GM23248 (cell line): ENCODE data around the gene PRR23C. TPM values are rescaled to one million over a fixed set of nuclear protein-coding genes. Genes with fewer than 3 reads are reported as not detected.

Experiments
- DNase-seq: peaks from one replicate; pipeline ENCODE4 v3.0.0-alpha.2; 2015
- H2AFZ ChIP-seq: fragments of 200-600 bp; sonication (generic); 2 replicates; pipeline ENCODE4 v1.6.1; 2016; ENCODE audit warnings: antibody characterized with exemption
- H3F3A ChIP-seq: fragments of 200-600 bp; sonication (generic); 2 replicates; pipeline ENCODE4 v1.6.1; 2016; ENCODE audit warnings: mild to moderate bottlenecking, antibody characterized with exemption, mixed run types; ENCODE audit not compliant: insufficient read depth
- H3K27ac ChIP-seq: fragments of 200-600 bp; sonication (generic); 2 replicates; pipeline ENCODE4 v1.5.1; 2016; ENCODE audit warnings: mild to moderate bottlenecking
- H3K27me3 ChIP-seq: fragments of 200-600 bp; sonication (generic); replicated peaks from 2 replicates; pipeline ENCODE4 v1.6.1; 2016; ENCODE audit warnings: mild to moderate bottlenecking; ENCODE audit not compliant: insufficient read depth
- H3K36me3 ChIP-seq: fragments of 200-600 bp; sonication (generic); 2 replicates; pipeline ENCODE4 v1.6.1; 2016; ENCODE audit warnings: low read depth, mild to moderate bottlenecking
- H3K4me1 ChIP-seq: fragments of 200-600 bp; sonication (generic); 2 replicates; pipeline ENCODE4 v1.6.1; 2016; ENCODE audit warnings: mild to moderate bottlenecking; ENCODE audit not compliant: insufficient read depth
- H3K4me2 ChIP-seq: fragments of 200-600 bp; sonication (generic); one replicate; pipeline ENCODE4 v1.6.1; 2016; ENCODE audit warnings: mild to moderate bottlenecking; ENCODE audit not compliant: unreplicated experiment
- H3K4me3 ChIP-seq: fragments of 200-600 bp; sonication (generic); 2 replicates; pipeline ENCODE4 v1.5.1; 2016; ENCODE audit warnings: mild to moderate bottlenecking
- H3K79me2 ChIP-seq: fragments of 200-600 bp; sonication (generic); 2 replicates; pipeline ENCODE4 v1.6.1; 2016; ENCODE audit warnings: mild to moderate bottlenecking; ENCODE audit not compliant: insufficient read depth
- H3K9ac ChIP-seq: fragments of 200-600 bp; sonication (generic); 2 replicates; pipeline ENCODE4 v1.6.1; 2016; ENCODE audit warnings: mild to moderate bottlenecking
- H3K9me2 ChIP-seq: fragments of 200-600 bp; sonication (generic); 2 replicates; pipeline ENCODE4 v1.6.1; 2016; ENCODE audit warnings: mixed run types, mild to moderate bottlenecking, moderate library complexity; ENCODE audit not compliant: insufficient read depth
- H3K9me3 ChIP-seq: fragments of 200-600 bp; sonication (generic); one replicate; pipeline ENCODE4 v1.6.1; 2017; ENCODE audit warnings: low read depth
- H4K20me1 ChIP-seq: fragments of 200-600 bp; sonication (generic); 2 replicates; pipeline ENCODE4 v1.6.0; 2016; ENCODE audit not compliant: insufficient read depth
- EZH2 ChIP-seq: fragments of 200-600 bp; sonication (generic); IDR thresholded peaks from 2 replicates; pipeline ENCODE4 v1.6.1; 2018; ENCODE audit warnings: antibody characterized with exemption, mild to moderate bottlenecking; ENCODE audit not compliant: insufficient read depth, poor library complexity, severe bottlenecking
- EZH2phosphoT487 ChIP-seq: fragments of 200-600 bp; sonication (generic); IDR thresholded peaks from 2 replicates; pipeline ENCODE4 v1.6.1; 2018; ENCODE audit warnings: antibody characterized with exemption, moderate library complexity, mild to moderate bottlenecking, low read depth; ENCODE audit not compliant: insufficient read depth
- WGBS, 2 experiments: methylation state at CpG; one replicate each; pipeline ENCODE4 v1.1.6; 2015 to 2017; ENCODE audit warnings: low lambda C conversion rate in 2 of 2, low coverage in 1 of 2; ENCODE audit errors: missing lambda C conversion rate in 2 of 2; 5-methylcytosine and 5-hydroxymethylcytosine counted together
- in situ Hi-C: fragments of 300-500 bp; cut with MboI; formaldehyde crosslinking; loops from 2 replicates; pipeline ENCODE4 v1.15.0; 2020
- polyA plus RNA-seq: library from polyadenylated mRNA; unstranded; fragments of >200 nt; fragmentation: Nextera tagmentation; extraction: Ambion mirVana; gene quantifications from 2 replicates; pipeline ENCODE4 v1.2.1, GENCODE V29; 2016
- total RNA-seq: library from RNA; depleted of rRNA; stranded (reverse); fragments of >200 nt; shearing (Covaris generic); gene quantifications from 2 replicates; pipeline ENCODE4 v1.2.3, GENCODE V29; 2014; rRNA removed

The PRR23C gene
- total and polyA plus RNA-seq, 2 experiments from 2014 or later: not detected

- no peaks in the 10 kb centered on the region for H3K9me3 ChIP-seq
- no peak for DNase-seq
- H3K27ac ChIP-seq: no peak within 1 kb of the TSS
- no peaks in the 10 kb centered on the region for H3K9me2 ChIP-seq
- no peaks in the 10 kb centered on the region for H3F3A ChIP-seq
- H3K4me1 ChIP-seq: no peaks in the 10 kb centered on the region
- no peak within 1 kb of the TSS for H2AFZ ChIP-seq
- no peak within 1 kb of the TSS for H3K4me3 ChIP-seq
- in situ Hi-C loops: no loop called here
- no peak within 1 kb of the TSS for H3K9ac ChIP-seq
- no peaks in the 10 kb centered on the region for H4K20me1 ChIP-seq
- no peaks in the 10 kb centered on the region for H3K36me3 ChIP-seq
- H3K4me2 ChIP-seq: no peak within 1 kb of the TSS
- no peaks in the 10 kb centered on the region for H3K79me2 ChIP-seq
- WGBS, 2 experiments: 62 to 68% methylated on average over 49 to 53 of the region's 60 CpGs
- TF ChIP-seq EZH2phosphoT487 (no peak), EZH2 (no peak)
- H3K27me3 ChIP-seq: no peaks in the 10 kb centered on the region
Measured at GRCh38 chr3:139006051-139006716, 38.5 kb downstream of the PRR23C start, which contains the start of gene PRR23A. Gene PRR23A, minus strand, starts transcription at chr3:139006268. Its CDS starts 0 bp downstream, at chr3:139006268.

DNA sequence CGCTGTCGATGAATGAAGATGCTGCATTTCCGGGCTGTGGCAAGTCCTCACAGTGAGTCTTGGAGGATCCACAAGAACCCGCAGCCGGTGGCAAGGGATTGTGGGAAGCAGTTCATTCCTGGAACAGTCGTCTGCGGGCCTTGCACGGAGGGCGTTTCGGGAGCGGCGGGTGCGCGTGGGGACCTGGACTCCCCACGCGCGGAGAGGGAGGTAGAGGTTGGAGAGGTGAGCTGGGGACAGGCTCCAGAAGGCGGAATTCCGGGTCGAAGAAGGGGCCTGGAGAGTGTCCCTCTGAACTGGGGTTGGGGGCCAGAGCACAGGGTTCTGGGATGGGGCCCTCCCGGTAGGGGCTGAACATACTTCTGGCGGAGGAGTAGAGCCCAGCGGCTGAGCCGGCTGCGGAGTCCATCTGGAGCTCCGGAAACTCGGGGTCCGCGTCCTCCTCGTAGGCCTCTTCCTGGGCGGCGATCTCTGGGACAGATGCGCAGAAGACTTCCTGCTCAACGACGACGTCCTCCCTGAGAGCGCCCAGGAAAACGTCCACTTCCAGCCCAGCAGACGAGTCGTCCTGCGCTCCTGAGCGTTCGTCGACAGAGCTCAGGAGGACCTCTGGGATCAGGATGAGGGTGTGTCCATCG lies 39.2 kb downstream of the PRR23C start:
- no peak for DNase-seq
- Histone ChIP-seq H2AFZ (no peak overlapping the region), H3K79me2 (no peaks in the 10 kb centered on the region), H3K9me3 (no peaks in the 10 kb centered on the region), H3K4me3 (no peak overlapping the region), H4K20me1 (no peaks in the 10 kb centered on the region), H3K4me2 (no peak overlapping the region), H3K4me1 (no peaks in the 10 kb centered on the region), H3K36me3 (no peaks in the 10 kb centered on the region), H3K9me2 (no peaks in the 10 kb centered on the region), H3K27ac (no peak overlapping the region), H3F3A (no peaks in the 10 kb centered on the region), H3K27me3 (no peaks in the 10 kb centered on the region), H3K9ac (no peak overlapping the region)
- TF ChIP-seq EZH2: no peak
- in situ Hi-C loops: no loop called here
- WGBS, 2 experiments: 82% methylated on average over 42 to 45 of the region's 45 CpGs

GRCh38 chr3:138995706-138996105 lies 49.0 kb downstream of the PRR23C start:
- H3K36me3 ChIP-seq: no peaks in the 10 kb centered on the region
- in situ Hi-C loops: no loop called here
- H3K9ac ChIP-seq: no peak overlapping the region
- peaks cover 1% of the 10 kb centered on the region for H3K27me3 ChIP-seq
- no peaks in the 10 kb centered on the region for H3K9me2 ChIP-seq
- TF ChIP-seq EZH2 (no peak), EZH2phosphoT487 (no peak)
- no peaks in the 10 kb centered on the region for H3K79me2 ChIP-seq
- no peak overlapping the region for H3K4me3 ChIP-seq
- no peaks in the 10 kb centered on the region for H3K9me3 ChIP-seq
- no peak overlapping the region for H3K27ac ChIP-seq
- H4K20me1 ChIP-seq: no peaks in the 10 kb centered on the region
- no peaks in the 10 kb centered on the region for H3F3A ChIP-seq
- H3K4me2 ChIP-seq: no peak overlapping the region
- no peaks in the 10 kb centered on the region for H3K4me1 ChIP-seq
- H2AFZ ChIP-seq: no peak overlapping the region
- 47 to 50% methylated on average over 1 of the region's 1 CpG for WGBS, 2 experiments
- DNase-seq: no peak

Other genes with a start within 250 kb of the PRR23C start
- 4.8 TPM in 2 replicates for gene PIK3CB, start 210.0 kb downstream of the PRR23C start, total RNA-seq
- 6.4 and 7.2 TPM in 2 replicates for gene PIK3CB, start 210.0 kb downstream of the PRR23C start, polyA plus RNA-seq
- 3.6 and 3.7 TPM in 2 replicates for gene FOXL2, start 97.8 kb downstream of the PRR23C start, total RNA-seq
- gene FOXL2, start 97.8 kb downstream of the PRR23C start, polyA plus RNA-seq: 0.71 and 0.85 TPM in 2 replicates
- 0.54 and 2.5 TPM in 2 replicates for gene FOXL2NB, start 97.7 kb downstream of the PRR23C start, total RNA-seq
- gene FOXL2NB, start 97.7 kb downstream of the PRR23C start, polyA plus RNA-seq: 1.2 and 1.5 TPM in 2 replicates
- not detected in 2 replicates for gene PRR23A, start 38.6 kb downstream of the PRR23C start, total RNA-seq
- gene PRR23A, start 38.6 kb downstream of the PRR23C start, polyA plus RNA-seq: not detected in 2 replicates
- not detected in 2 replicates for gene PRR23B, start 24.0 kb downstream of the PRR23C start, total RNA-seq
- not detected in 2 replicates for gene PRR23B, start 24.0 kb downstream of the PRR23C start, polyA plus RNA-seq